ENCODE measurements around the gene REPIN1.

Gene REPIN1

DNA sequence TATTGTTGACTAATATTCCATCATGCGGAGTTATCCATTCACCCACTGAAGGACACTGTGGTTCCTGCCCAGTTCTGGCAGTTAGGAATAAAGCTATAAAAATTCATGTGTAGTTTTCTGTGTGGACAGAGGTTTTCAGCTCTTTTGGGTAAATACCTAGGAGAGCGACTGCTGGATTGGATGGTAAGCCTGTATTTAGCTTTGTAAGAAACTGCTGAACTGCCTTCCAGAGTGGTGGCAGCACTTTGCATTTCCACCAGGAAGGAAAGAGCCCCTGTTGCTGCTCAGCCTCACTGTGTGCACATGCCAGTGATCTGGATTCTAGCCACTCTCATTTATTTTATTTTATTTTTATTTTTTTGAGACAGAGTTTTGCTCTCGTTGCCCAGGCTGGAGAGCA lies 24.7 kb downstream of the REPIN1 start:
- CTCF ChIA-PET = interaction anchor here (0.6 to 1.0 kb wide), 2 partner anchors 12 to 596 kb away, joined by 3 read pairs; a partner anchor contains a TSS

DNA sequence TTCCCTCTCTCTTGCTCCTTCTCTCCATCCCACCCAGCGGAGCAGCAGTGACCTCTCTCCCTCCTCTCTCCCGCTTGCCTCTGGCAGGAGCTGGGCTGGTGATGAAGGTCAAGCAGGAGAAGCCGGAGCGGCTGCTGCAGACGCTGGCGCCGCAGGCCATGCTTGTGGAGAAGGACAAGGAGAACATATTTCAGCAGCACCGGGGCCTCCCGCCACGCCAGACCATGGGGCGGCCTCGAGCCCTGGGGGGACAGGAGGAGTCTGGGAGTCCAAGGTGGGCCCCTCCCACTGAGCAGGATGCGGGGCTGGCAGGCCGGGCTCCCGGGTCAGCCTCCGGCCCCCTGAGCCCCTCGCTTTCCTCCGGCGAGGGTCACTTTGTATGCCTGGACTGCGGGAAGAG lies 27.8 kb downstream of the REPIN1 start:
- TF ChIP-seq ZNF366 (tag by site-specific recombination; conservative IDR thresholded peaks at IDR 0.05) = 0 out of 2 replicates have a peak, but pooled peaks have one; percentile 31
- TF ChIP-seq ZNF19 (tag by site-specific recombination; IDR thresholded peaks at IDR 0.05; ENCODE audit: low read depth) = no peak
- Histone ChIP-seq H3K9me3 (ENCODE audit: control insufficient read depth, insufficient read depth, low read depth, low read length) (no peaks in the 10 kb centered on the region), H3K4me3 (ENCODE audit: low read depth, low read length) (no peak overlapping the region), H3K4me1 (ENCODE audit: control insufficient read depth, insufficient read depth, low read length) (no peaks in the 10 kb centered on the region), H3K27ac (ENCODE audit: extremely low read depth, low read depth, low read length) (no peak overlapping the region), H3K36me3 (ENCODE audit: control insufficient read depth in 2 of 2, insufficient read depth in 1 of 2, low read length in 2 of 2) (peaks cover 0 to 25% of the 10 kb centered on the region in 2 experiments; a peak in 1 of 3 replicates)
- ChIA-PET CTCF (interaction anchor here (0.7 kb wide), 1 partner anchor 513 kb away, joined by 4 read pairs; no protein-coding TSS in a partner anchor), POLR2A (no interaction called here)

More for the DNA sequence above, 24.7 kb downstream of the REPIN1 start:
- no peaks in the 10 kb centered on the region for H3K9me3 ChIP-seq (ENCODE audit: control insufficient read depth, insufficient read depth, low read depth, low read length)
- H3K36me3 ChIP-seq (ENCODE audit: control insufficient read depth in 2 of 2, insufficient read depth in 1 of 2, low read length in 2 of 2) = peaks cover 0 to 43% of the 10 kb centered on the region in 2 experiments; a peak in 1 of 3 replicates
- POLR2A ChIA-PET = interaction anchor here (1.0 kb wide), 1 partner anchor 25 kb away, joined by 3 read pairs; the partner anchor contains the start of gene REPIN1
- TF ChIP-seq ZNF341 (tag by site-specific recombination; IDR thresholded peaks at IDR 0.05; ENCODE audit: low read depth) (no peak), YY2 (tag by site-specific recombination; IDR thresholded peaks at IDR 0.05) (no peak), ZNF140 (tag by site-specific recombination; IDR thresholded peaks at IDR 0.05) (no peak), GLI4 (tag by site-specific recombination; IDR thresholded peaks at IDR 0.05) (no peak)
- TF ChIP-seq, protein P1, sequence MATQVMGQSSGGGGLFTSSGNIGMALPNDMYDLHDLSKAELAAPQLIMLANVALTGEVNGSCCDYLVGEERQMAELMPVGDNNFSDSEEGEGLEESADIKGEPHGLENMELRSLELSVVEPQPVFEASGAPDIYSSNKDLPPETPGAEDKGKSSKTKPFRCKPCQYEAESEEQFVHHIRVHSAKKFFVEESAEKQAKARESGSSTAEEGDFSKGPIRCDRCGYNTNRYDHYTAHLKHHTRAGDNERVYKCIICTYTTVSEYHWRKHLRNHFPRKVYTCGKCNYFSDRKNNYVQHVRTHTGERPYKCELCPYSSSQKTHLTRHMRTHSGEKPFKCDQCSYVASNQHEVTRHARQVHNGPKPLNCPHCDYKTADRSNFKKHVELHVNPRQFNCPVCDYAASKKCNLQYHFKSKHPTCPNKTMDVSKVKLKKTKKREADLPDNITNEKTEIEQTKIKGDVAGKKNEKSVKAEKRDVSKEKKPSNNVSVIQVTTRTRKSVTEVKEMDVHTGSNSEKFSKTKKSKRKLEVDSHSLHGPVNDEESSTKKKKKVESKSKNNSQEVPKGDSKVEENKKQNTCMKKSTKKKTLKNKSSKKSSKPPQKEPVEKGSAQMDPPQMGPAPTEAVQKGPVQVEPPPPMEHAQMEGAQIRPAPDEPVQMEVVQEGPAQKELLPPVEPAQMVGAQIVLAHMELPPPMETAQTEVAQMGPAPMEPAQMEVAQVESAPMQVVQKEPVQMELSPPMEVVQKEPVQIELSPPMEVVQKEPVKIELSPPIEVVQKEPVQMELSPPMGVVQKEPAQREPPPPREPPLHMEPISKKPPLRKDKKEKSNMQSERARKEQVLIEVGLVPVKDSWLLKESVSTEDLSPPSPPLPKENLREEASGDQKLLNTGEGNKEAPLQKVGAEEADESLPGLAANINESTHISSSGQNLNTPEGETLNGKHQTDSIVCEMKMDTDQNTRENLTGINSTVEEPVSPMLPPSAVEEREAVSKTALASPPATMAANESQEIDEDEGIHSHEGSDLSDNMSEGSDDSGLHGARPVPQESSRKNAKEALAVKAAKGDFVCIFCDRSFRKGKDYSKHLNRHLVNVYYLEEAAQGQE (tag by site-specific recombination; IDR thresholded peaks at IDR 0.05) = peak; percentile 74
- no peak overlapping the region for H3K27ac ChIP-seq (ENCODE audit: extremely low read depth, low read depth, low read length)
- no peaks in the 10 kb centered on the region for H3K4me1 ChIP-seq (ENCODE audit: control insufficient read depth, insufficient read depth, low read length)
- H3K4me3 ChIP-seq (ENCODE audit: low read depth, low read length) = no peak overlapping the region

DNA sequence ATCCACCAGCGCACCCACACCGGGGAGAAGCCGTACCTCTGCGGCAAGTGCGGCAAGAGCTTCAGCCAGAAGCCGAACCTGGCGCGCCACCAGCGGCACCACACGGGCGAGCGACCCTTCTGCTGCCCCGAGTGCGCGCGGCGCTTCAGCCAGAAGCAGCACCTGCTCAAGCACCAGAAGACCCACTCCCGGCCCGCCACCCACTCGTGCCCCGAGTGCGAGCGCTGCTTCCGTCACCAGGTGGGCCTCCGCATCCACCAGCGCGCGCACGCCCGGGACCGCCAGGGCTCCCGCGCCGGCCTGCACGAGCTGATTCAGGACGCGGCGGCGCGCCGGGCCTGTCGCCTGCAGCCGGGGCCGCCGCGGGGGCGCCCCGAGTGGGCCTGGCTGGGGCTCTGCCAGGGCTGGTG lies 28.2 kb downstream of the REPIN1 start:
- ChIA-PET POLR2A (no interaction called here), CTCF (interaction anchor here (0.7 kb wide), 1 partner anchor 514 kb away, joined by 4 read pairs; no protein-coding TSS in a partner anchor)
- no peak overlapping the region for H3K4me3 ChIP-seq (ENCODE audit: low read depth, low read length)
- no peaks in the 10 kb centered on the region for H3K4me1 ChIP-seq (ENCODE audit: control insufficient read depth, insufficient read depth, low read length)
- no peak overlapping the region for H3K27ac ChIP-seq (ENCODE audit: extremely low read depth, low read depth, low read length)
- no peaks in the 10 kb centered on the region for H3K9me3 ChIP-seq (ENCODE audit: control insufficient read depth, insufficient read depth, low read depth, low read length)
- H3K36me3 ChIP-seq (ENCODE audit: control insufficient read depth in 2 of 2, insufficient read depth in 1 of 2, low read length in 2 of 2) = peaks cover 0 to 25% of the 10 kb centered on the region in 2 experiments; a peak in 1 of 3 replicates
- no peak for TF ChIP-seq ZNF621 (tag by site-specific recombination; IDR thresholded peaks at IDR 0.05)
- TF ChIP-seq, protein P2, sequence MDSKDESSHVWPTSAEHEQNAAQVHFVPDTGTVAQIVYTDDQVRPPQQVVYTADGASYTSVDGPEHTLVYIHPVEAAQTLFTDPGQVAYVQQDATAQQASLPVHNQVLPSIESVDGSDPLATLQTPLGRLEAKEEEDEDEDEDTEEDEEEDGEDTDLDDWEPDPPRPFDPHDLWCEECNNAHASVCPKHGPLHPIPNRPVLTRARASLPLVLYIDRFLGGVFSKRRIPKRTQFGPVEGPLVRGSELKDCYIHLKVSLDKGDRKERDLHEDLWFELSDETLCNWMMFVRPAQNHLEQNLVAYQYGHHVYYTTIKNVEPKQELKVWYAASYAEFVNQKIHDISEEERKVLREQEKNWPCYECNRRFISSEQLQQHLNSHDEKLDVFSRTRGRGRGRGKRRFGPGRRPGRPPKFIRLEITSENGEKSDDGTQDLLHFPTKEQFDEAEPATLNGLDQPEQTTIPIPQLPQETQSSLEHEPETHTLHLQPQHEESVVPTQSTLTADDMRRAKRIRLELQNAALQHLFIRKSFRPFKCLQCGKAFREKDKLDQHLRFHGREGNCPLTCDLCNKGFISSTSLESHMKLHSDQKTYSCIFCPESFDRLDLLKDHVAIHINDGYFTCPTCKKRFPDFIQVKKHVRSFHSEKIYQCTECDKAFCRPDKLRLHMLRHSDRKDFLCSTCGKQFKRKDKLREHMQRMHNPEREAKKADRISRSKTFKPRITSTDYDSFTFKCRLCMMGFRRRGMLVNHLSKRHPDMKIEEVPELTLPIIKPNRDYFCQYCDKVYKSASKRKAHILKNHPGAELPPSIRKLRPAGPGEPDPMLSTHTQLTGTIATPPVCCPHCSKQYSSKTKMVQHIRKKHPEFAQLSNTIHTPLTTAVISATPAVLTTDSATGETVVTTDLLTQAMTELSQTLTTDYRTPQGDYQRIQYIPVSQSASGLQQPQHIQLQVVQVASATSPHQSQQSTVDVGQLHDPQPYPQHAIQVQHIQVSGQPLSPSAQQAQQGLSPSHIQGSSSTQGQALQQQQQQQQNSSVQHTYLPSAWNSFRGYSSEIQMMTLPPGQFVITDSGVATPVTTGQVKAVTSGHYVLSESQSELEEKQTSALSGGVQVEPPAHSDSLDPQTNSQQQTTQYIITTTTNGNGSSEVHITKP (tag by site-specific recombination; IDR thresholded peaks at IDR 0.05) = no peak
- no peak for TF ChIP-seq ZNF561 (tag by site-specific recombination; IDR thresholded peaks at IDR 0.05; ENCODE audit: borderline replicate concordance)
- TF ChIP-seq KLF16 (tag by site-specific recombination; IDR thresholded peaks at IDR 0.05) = no peak
- no peak for TF ChIP-seq ZNF37A (tag by site-specific recombination; IDR thresholded peaks at IDR 0.05)
- TF ChIP-seq ZNF292 (tag by site-specific recombination; IDR thresholded peaks at IDR 0.05; ENCODE audit: borderline replicate concordance, low read depth) = no peak
- TF ChIP-seq, protein P3, sequence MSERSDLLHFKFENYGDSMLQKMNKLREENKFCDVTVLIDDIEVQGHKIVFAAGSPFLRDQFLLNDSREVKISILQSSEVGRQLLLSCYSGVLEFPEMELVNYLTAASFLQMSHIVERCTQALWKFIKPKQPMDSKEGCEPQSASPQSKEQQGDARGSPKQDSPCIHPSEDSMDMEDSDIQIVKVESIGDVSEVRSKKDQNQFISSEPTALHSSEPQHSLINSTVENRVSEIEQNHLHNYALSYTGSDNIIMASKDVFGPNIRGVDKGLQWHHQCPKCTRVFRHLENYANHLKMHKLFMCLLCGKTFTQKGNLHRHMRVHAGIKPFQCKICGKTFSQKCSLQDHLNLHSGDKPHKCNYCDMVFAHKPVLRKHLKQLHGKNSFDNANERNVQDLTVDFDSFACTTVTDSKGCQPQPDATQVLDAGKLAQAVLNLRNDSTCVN (tag by site-specific recombination; optimal IDR thresholded peaks at IDR 0.05) = no peak
- TF ChIP-seq, protein P4, sequence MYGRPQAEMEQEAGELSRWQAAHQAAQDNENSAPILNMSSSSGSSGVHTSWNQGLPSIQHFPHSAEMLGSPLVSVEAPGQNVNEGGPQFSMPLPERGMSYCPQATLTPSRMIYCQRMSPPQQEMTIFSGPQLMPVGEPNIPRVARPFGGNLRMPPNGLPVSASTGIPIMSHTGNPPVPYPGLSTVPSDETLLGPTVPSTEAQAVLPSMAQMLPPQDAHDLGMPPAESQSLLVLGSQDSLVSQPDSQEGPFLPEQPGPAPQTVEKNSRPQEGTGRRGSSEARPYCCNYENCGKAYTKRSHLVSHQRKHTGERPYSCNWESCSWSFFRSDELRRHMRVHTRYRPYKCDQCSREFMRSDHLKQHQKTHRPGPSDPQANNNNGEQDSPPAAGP (tag by site-specific recombination; IDR thresholded peaks at IDR 0.05) = no peak
- no peak for TF ChIP-seq GLIS1 (tag by site-specific recombination; IDR thresholded peaks at IDR 0.05)
- no peak for TF ChIP-seq ZNF404 (tag by site-specific recombination; IDR thresholded peaks at IDR 0.05)
- TF ChIP-seq, protein P5, sequence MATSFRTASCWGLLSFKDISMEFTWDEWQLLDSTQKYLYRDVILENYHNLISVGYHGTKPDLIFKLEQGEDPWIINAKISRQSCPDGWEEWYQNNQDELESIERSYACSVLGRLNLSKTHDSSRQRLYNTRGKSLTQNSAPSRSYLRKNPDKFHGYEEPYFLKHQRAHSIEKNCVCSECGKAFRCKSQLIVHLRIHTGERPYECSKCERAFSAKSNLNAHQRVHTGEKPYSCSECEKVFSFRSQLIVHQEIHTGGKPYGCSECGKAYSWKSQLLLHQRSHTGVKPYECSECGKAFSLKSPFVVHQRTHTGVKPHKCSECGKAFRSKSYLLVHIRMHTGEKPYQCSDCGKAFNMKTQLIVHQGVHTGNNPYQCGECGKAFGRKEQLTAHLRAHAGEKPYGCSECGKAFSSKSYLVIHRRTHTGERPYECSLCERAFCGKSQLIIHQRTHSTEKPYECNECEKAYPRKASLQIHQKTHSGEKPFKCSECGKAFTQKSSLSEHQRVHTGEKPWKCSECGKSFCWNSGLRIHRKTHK (tag by site-specific recombination; IDR thresholded peaks at IDR 0.05) = no peak
- TF ChIP-seq KLF10 (tag by site-specific recombination; IDR thresholded peaks at IDR 0.05) = no peak
